ENCODE measurements around the gene BRD4.

The BRD4 gene

GRCh38 chr19:15248648-15249527 is 83.5 kb downstream of the BRD4 start:
- DNase-seq (ENCODE audit: low spot score) = peak; percentile 85

- no peak for DNase-seq (ENCODE audit: low spot score)
These were observed 84.2 kb downstream of the BRD4 start for GRCh38 chr19:15248106-15248505.

GRCh38 chr19:15247107-15248014 is 85.0 kb downstream of the BRD4 start:
- DNase-seq (ENCODE audit: low spot score) = no peak

- DNase-seq (ENCODE audit: low spot score) = no peak
These were observed 86.2 kb downstream of the BRD4 start for GRCh38 chr19:15246198-15246481.

- DNase-seq (ENCODE audit: low spot score) = no peak
These were observed 86.8 kb downstream of the BRD4 start for GRCh38 chr19:15245370-15246197.

- no peak for DNase-seq (ENCODE audit: low spot score)
These were observed 87.5 kb downstream of the BRD4 start for GRCh38 chr19:15244808-15245207.

GRCh38 chr19:15244106-15244803 is 88.1 kb downstream of the BRD4 start:
- no peak for DNase-seq (ENCODE audit: low spot score)

GRCh38 chr19:15243236-15243957 is 88.9 kb downstream of the BRD4 start:
- no peak for DNase-seq (ENCODE audit: low spot score)

- no peak for DNase-seq (ENCODE audit: low spot score)
These were observed 91.0 kb downstream of the BRD4 start for GRCh38 chr19:15241259-15241910.

- DNase-seq (ENCODE audit: low spot score) = no peak
These were observed 91.8 kb downstream of the BRD4 start for GRCh38 chr19:15240515-15240914.

GRCh38 chr19:15239337-15239949 is 92.9 kb downstream of the BRD4 start:
- no peak for DNase-seq (ENCODE audit: low spot score)

- no peak for DNase-seq (ENCODE audit: low spot score)
These were observed 93.6 kb downstream of the BRD4 start for GRCh38 chr19:15238639-15239155.

GRCh38 chr19:15237759-15238638 is 94.3 kb downstream of the BRD4 start:
- DNase-seq (ENCODE audit: low spot score) = no peak

GRCh38 chr19:15236886-15237285 is 95.5 kb downstream of the BRD4 start:
- no peak for DNase-seq (ENCODE audit: low spot score)

GRCh38 chr19:15235781-15236180 is 96.6 kb downstream of the BRD4 start:
- DNase-seq (ENCODE audit: low spot score) = no peak

GRCh38 chr19:15234431-15235130 is 97.8 kb downstream of the BRD4 start:
- DNase-seq (ENCODE audit: low spot score) = no peak

- no peak for DNase-seq (ENCODE audit: low spot score)
These were observed 101.1 kb downstream of the BRD4 start for GRCh38 chr19:15231271-15231670.

- no peak for DNase-seq (ENCODE audit: low spot score)
These were observed 105.1 kb downstream of the BRD4 start for GRCh38 chr19:15227261-15227660.
